HEK293 (cell line): ENCODE measurements around the gene OPHN1.
A peak's percentile ranks its signal among the peaks of the same experiment; 100 is the strongest.

ENCODE experiments used
- CTCF ChIA-PET: fragments of 350-600 bp; formaldehyde crosslinking; extraction: SDS; loops from one replicate; lab custom pipeline; 2021; ENCODE audit warnings: antibody characterized with exemption; lab: Yijun Ruan, JAX
- POLR2A ChIA-PET: fragments of 300-600 bp; formaldehyde crosslinking; extraction: SDS; loops from one replicate; lab custom pipeline; 2020; ENCODE audit warnings: antibody characterized with exemption, inconsistent platforms; lab: Yijun Ruan, JAX
- H3K27ac ChIP-seq: fragments of 200-500 bp; sonication (Bioruptor generic); 2 replicates; pipeline ENCODE4 v1.5.1; 2014; ENCODE audit warnings: low read depth, low read length, control low read depth, inconsistent platforms; ENCODE audit errors: extremely low read depth
- H3K36me3 ChIP-seq, 2 experiments: fragments of 200-500 bp in 1 of 2; sonication (Bioruptor generic) in 1 of 2; 1 replicate in 1 of 2; 2 replicates in 1 of 2; pipeline ENCODE4 v1.5.1; 2014 to 2017; ENCODE audit warnings: inconsistent platforms in 2 of 2, low read length in 2 of 2; ENCODE audit not compliant: control insufficient read depth in 2 of 2, insufficient read depth in 1 of 2
- H3K4me1 ChIP-seq: fragments of 200-500 bp; sonication (Bioruptor generic); 2 replicates; pipeline ENCODE4 v1.5.1; 2014; ENCODE audit warnings: mild to moderate bottlenecking, low read length, inconsistent platforms; ENCODE audit not compliant: control insufficient read depth, insufficient read depth
- H3K4me3 ChIP-seq: 2 replicates; pipeline ENCODE4 v1.5.1; 2011; ENCODE audit warnings: low read depth, mild to moderate bottlenecking, control low read depth, low read length, moderate library complexity
- H3K9me3 ChIP-seq: fragments of 200-500 bp; sonication (Bioruptor generic); 2 replicates; pipeline ENCODE4 v1.5.1; 2014; ENCODE audit warnings: low read depth, low read length, inconsistent platforms; ENCODE audit not compliant: control insufficient read depth, insufficient read depth
- EGR2 ChIP-seq: fragments of 450-650 bp; formaldehyde crosslinking; IDR thresholded peaks from 2 replicates; pipeline ENCODE4 v1.5.1; 2016; ENCODE audit warnings: low read depth, missing biosample characterization, missing genetic modification characterization
- GLI4 ChIP-seq: fragments of 450-650 bp; formaldehyde crosslinking; IDR thresholded peaks from 2 replicates; pipeline ENCODE4 v1.5.1; 2016; ENCODE audit warnings: missing biosample characterization, missing genetic modification characterization
- KLF1 ChIP-seq: fragments of 450-650 bp; formaldehyde crosslinking; IDR thresholded peaks from 2 replicates; pipeline ENCODE4 v1.5.1; 2016; ENCODE audit warnings: missing biosample characterization, missing genetic modification characterization
- PRDM4 ChIP-seq: fragments of 450-650 bp; formaldehyde crosslinking; IDR thresholded peaks from 2 replicates; pipeline ENCODE4 v1.5.1; 2017; ENCODE audit warnings: missing biosample characterization, missing genetic modification characterization
- PRDM6 ChIP-seq: fragments of 450-650 bp; formaldehyde crosslinking; IDR thresholded peaks from 2 replicates; pipeline ENCODE4 v1.5.1; 2017; ENCODE audit warnings: missing biosample characterization, missing genetic modification characterization
- SCRT1 ChIP-seq: fragments of 450-650 bp; formaldehyde crosslinking; IDR thresholded peaks from 2 replicates; pipeline ENCODE4 v1.5.1; 2016; ENCODE audit warnings: missing biosample characterization, missing genetic modification characterization, borderline replicate concordance
- ZFHX2 ChIP-seq: fragments of 450-650 bp; formaldehyde crosslinking; conservative IDR thresholded peaks from 2 replicates; pipeline ENCODE4 v1.5.1; 2016; ENCODE audit warnings: missing biosample characterization, missing genetic modification characterization
- ZNF112 ChIP-seq: fragments of 450-650 bp; formaldehyde crosslinking; IDR thresholded peaks from 2 replicates; pipeline ENCODE4 v1.5.0; 2017; ENCODE audit warnings: missing biosample characterization, missing genetic modification characterization
- ZNF37A ChIP-seq: fragments of 450-650 bp; IDR thresholded peaks from 2 replicates; pipeline ENCODE4 v1.5.1; 2018; ENCODE audit warnings: missing biosample characterization, missing genetic modification characterization
- ZNF549 ChIP-seq: fragments of 450-650 bp; IDR thresholded peaks from 2 replicates; pipeline ENCODE4 v1.5.1; 2018; ENCODE audit warnings: missing biosample characterization, missing genetic modification characterization, mild to moderate bottlenecking, inconsistent platforms, moderate library complexity
- ZNF654 ChIP-seq: fragments of 450-650 bp; formaldehyde crosslinking; IDR thresholded peaks from 2 replicates; pipeline ENCODE4 v1.5.1; 2016; ENCODE audit warnings: low read depth, missing biosample characterization, missing genetic modification characterization
- ZNF670 ChIP-seq: fragments of 450-650 bp; formaldehyde crosslinking; IDR thresholded peaks from 2 replicates; pipeline ENCODE4 v1.5.1; 2016; ENCODE audit warnings: missing biosample characterization, missing genetic modification characterization, low read depth
- ZSCAN18 ChIP-seq: fragments of 450-650 bp; formaldehyde crosslinking; IDR thresholded peaks from 2 replicates; pipeline ENCODE4 v1.5.1; 2016; ENCODE audit warnings: missing biosample characterization, missing genetic modification characterization
- TF ChIP-seq, protein P1 (sequence below): fragments of 450-650 bp; formaldehyde crosslinking; IDR thresholded peaks from 2 replicates; pipeline ENCODE4 v1.5.1; 2016; ENCODE audit warnings: missing biosample characterization, missing genetic modification characterization

Gene OPHN1

GRCh38 chrX:68455151-68455510 lies 21.8 kb upstream of the OPHN1 start:
- Histone ChIP-seq H3K27ac (no peak overlapping the region), H3K9me3 (no peaks in the 10 kb centered on the region; the same call in 1 of the 2 replicates), H3K4me1 (no peaks in the 10 kb centered on the region), H3K36me3 (no peaks in the 10 kb centered on the region), H3K4me3 (no peak overlapping the region)
- TF ChIP-seq ZNF670 (tag by site-specific recombination): no peak
- no peak for TF ChIP-seq ZNF112
- no peak for TF ChIP-seq ZNF37A
- no peak for TF ChIP-seq ZNF654 (tag by site-specific recombination)
- TF ChIP-seq KLF1 (tag by site-specific recombination): no peak
- TF ChIP-seq ZNF549 (tag by site-specific recombination): no peak
- no peak for TF ChIP-seq GLI4 (tag by site-specific recombination)
- no peak for TF ChIP-seq PRDM4
- CTCF ChIA-PET: interaction anchor here (0.6 kb wide), 2 partner anchors 10 to 63 kb away, joined by 3 read pairs; no protein-coding TSS in a partner anchor
- POLR2A ChIA-PET: no interaction called here

DNA sequence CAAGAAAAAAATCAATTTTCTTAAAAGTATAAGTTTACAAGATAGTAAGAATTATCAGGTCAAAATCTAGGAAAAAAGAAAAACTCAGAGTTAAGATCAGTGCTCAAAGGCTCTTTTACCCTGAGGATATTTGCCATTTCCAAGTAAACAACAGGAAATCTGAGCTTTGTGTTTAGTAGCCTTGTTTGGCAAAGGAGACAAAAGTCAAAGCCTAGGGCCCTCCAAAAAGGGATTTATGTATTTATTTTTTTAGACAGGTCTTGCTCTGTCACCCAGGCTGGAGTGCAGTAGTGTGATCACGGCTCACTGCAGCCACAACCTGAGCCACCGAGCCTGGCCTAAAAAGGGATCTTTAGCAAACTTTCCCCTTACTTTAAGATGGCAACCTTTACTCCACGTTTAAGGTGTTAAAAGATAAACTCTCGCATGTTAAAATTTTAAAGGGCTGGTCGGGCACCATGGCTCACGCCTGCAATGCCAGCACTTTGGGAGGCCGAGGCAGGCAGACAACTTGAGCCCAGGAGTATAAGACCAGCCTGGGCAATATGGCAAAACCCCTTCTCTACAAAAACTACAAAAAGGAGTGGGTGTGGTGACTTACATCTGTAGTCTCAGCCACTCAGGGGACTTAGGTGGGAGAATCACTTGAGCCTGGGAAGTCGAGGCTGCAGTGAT lies 21.3 kb upstream of the OPHN1 start:
- POLR2A ChIA-PET: no interaction called here

GRCh38 chrX:68451720-68452119 lies 18.4 kb upstream of the OPHN1 start:
- no peak overlapping the region for H3K4me3 ChIP-seq
- H3K9me3 ChIP-seq: no peaks in the 10 kb centered on the region; the same call in 1 of the 2 replicates
- no peaks in the 10 kb centered on the region; a peak in 1 of 3 replicates for H3K36me3 ChIP-seq
- ChIA-PET CTCF (interaction anchor here (0.6 kb wide), 1 partner anchor 41 kb away, joined by 4 read pairs; no protein-coding TSS in a partner anchor), POLR2A (interaction anchor here (0.6 kb wide), 1 partner anchor 11 kb away, joined by 3 read pairs; no protein-coding TSS in a partner anchor)
- H3K27ac ChIP-seq: no peak overlapping the region
- no peak for TF ChIP-seq ZSCAN18 (tag by site-specific recombination)
- 0 out of 2 replicates have a peak, but pooled peaks have one; percentile 14 for TF ChIP-seq ZFHX2 (tag by site-specific recombination)
- peak; percentile 21; the same call in 1 of the 2 replicates for TF ChIP-seq EGR2 (tag by site-specific recombination)
- TF ChIP-seq, protein P1, sequence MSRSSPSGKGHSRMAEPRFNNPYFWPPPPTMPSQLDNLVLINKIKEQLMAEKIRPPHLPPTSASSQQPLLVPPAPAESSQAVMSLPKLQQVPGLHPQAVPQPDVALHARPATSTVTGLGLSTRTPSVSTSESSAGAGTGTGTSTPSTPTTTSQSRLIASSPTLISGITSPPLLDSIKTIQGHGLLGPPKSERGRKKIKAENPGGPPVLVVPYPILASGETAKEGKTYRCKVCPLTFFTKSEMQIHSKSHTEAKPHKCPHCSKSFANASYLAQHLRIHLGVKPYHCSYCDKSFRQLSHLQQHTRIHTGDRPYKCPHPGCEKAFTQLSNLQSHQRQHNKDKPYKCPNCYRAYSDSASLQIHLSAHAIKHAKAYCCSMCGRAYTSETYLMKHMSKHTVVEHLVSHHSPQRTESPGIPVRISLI (tag by site-specific recombination): 0 out of 2 replicates have a peak, but pooled peaks have one; percentile 5
- H3K4me1 ChIP-seq: no peaks in the 10 kb centered on the region

More for the DNA sequence above, 21.3 kb upstream of the OPHN1 start:
- Histone ChIP-seq H3K9me3 (no peaks in the 10 kb centered on the region; the same call in 1 of the 2 replicates), H3K4me3 (no peak overlapping the region), H3K4me1 (no peaks in the 10 kb centered on the region), H3K36me3 (no peaks in the 10 kb centered on the region), H3K27ac (no peak overlapping the region)
- CTCF ChIA-PET: interaction anchor here (0.6 kb wide), 1 partner anchor 64 kb away, joined by 3 read pairs; no protein-coding TSS in a partner anchor
- TF ChIP-seq PRDM6 (tag by site-specific recombination) (peak; percentile 30; the same call in 1 of the 2 replicates), SCRT1 (tag by site-specific recombination) (no peak)
